ENCODE measurements around the gene PYCARD.
"Not testable (repeated sequence)": the region's sequence is repeated elsewhere in the genome, so short reads cannot be mapped to it uniquely, and the experiment has no call there.

Gene PYCARD

GRCh38 chr16:31196324-31197088 is 6.1 kb downstream of the PYCARD start:
- H3K27me3 ChIP-seq (ENCODE audit: insufficient read depth, poor library complexity, severe bottlenecking), result no peaks in the 10 kb centered on the region
- no peak overlapping the region for H3K27ac ChIP-seq (replicated peaks)
- no peak for TF ChIP-seq REST (IDR thresholded peaks at IDR 0.05; ENCODE audit: insufficient replicate concordance, low read depth)
- peak; percentile 88 for TF ChIP-seq POLR2AphosphoS5 (IDR thresholded peaks at IDR 0.05; ENCODE audit: low read depth)
- peak in 1 of 2 experiments; percentile 58 for DNase-seq (ENCODE audit: low read depth in 1 of 2, low spot score in 1 of 2)
- H3K4me3 ChIP-seq (replicated peaks; ENCODE audit: insufficient read depth, low read length), result no peak overlapping the region

- DNase-seq (ENCODE audit: low read depth in 1 of 2, low spot score in 1 of 2); H3K4me3 ChIP-seq (replicated peaks; ENCODE audit: insufficient read depth, low read length); H3K27ac ChIP-seq (replicated peaks); H3K27me3 ChIP-seq (ENCODE audit: insufficient read depth, poor library complexity, severe bottlenecking): not testable (repeated sequence)
Measured at GRCh38 chr16:31195861-31196260, 6.7 kb downstream of the PYCARD start.

GRCh38 chr16:31194898-31195297 is 7.7 kb downstream of the PYCARD start:
- Histone ChIP-seq H3K4me3 (replicated peaks; ENCODE audit: insufficient read depth, low read length) (no peak overlapping the region), H3K27me3 (ENCODE audit: insufficient read depth, poor library complexity, severe bottlenecking) (no peaks in the 10 kb centered on the region), H3K27ac (replicated peaks) (no peak overlapping the region)
- TF ChIP-seq POLR2AphosphoS5 (IDR thresholded peaks at IDR 0.05; ENCODE audit: low read depth) (no peak), SPI1 (IDR thresholded peaks at IDR 0.05; ENCODE audit: borderline replicate concordance, low read depth) (no peak), GABPA (IDR thresholded peaks at IDR 0.05; ENCODE audit: low read depth) (no peak), CTCF (IDR thresholded peaks at IDR 0.05; ENCODE audit: insufficient read depth, low read length) (no peak), REST (IDR thresholded peaks at IDR 0.05; ENCODE audit: insufficient replicate concordance, low read depth) (no peak)
- DNase-seq (ENCODE audit: low read depth in 1 of 2, low spot score in 1 of 2), result no peak

- TF ChIP-seq CTCF (IDR thresholded peaks at IDR 0.05; ENCODE audit: insufficient read depth, low read length) (no peak), SPI1 (IDR thresholded peaks at IDR 0.05; ENCODE audit: borderline replicate concordance, low read depth) (no peak), POLR2AphosphoS5 (IDR thresholded peaks at IDR 0.05; ENCODE audit: low read depth) (no peak; the same call in 1 of the 2 replicates), GABPA (IDR thresholded peaks at IDR 0.05; ENCODE audit: low read depth) (no peak), REST (IDR thresholded peaks at IDR 0.05; ENCODE audit: insufficient replicate concordance, low read depth) (no peak)
- Histone ChIP-seq H3K27me3 (ENCODE audit: insufficient read depth, poor library complexity, severe bottlenecking) (no peaks in the 10 kb centered on the region), H3K4me3 (replicated peaks; ENCODE audit: insufficient read depth, low read length) (no peak overlapping the region), H3K27ac (replicated peaks) (no peak overlapping the region)
- no peak for DNase-seq (ENCODE audit: low read depth in 1 of 2, low spot score in 1 of 2)
Measured at GRCh38 chr16:31193874-31194273, 8.7 kb downstream of the PYCARD start.
